GM23338 (cell line): ENCODE results near the gene MEF2D. TPM values are rescaled to one million over a fixed set of nuclear protein-coding genes. Genes with fewer than 3 reads are reported as not detected.

Source experiments
- ATAC-seq: fragments of 200-7000 bp; cut with Tn5 transposase; 3 replicates; pipeline ENCODE4 v1.9.1; 2020
- DNase-seq: peaks from one replicate; pipeline ENCODE4 v3.0.0-alpha.2; 2015; ENCODE audit warnings: low spot score
- H2AFZ ChIP-seq: fragments of 200-600 bp; sonication (generic); 2 replicates; pipeline ENCODE4 v1.8.0; 2016; ENCODE audit warnings: antibody characterized with exemption, mild to moderate bottlenecking, moderate library complexity
- H3F3A ChIP-seq: fragments of 200-600 bp; sonication (generic); replicated peaks from 2 replicates; pipeline ENCODE4 v1.8.0; 2017; ENCODE audit warnings: antibody characterized with exemption, mixed run types, low read depth
- H3K27ac ChIP-seq: fragments of 200-600 bp; sonication (generic); 2 replicates; pipeline ENCODE4 v1.6.1; 2016; ENCODE audit warnings: low read depth
- H3K27me3 ChIP-seq: fragments of 200-600 bp; sonication (generic); 2 replicates; pipeline ENCODE4 v1.8.0; 2016; ENCODE audit warnings: mild to moderate bottlenecking, mixed run types, moderate library complexity; ENCODE audit not compliant: insufficient read depth
- H3K36me3 ChIP-seq: fragments of 200-600 bp; sonication (generic); 2 replicates; pipeline ENCODE4 v1.8.0; 2016; ENCODE audit warnings: mild to moderate bottlenecking; ENCODE audit not compliant: insufficient read depth
- H3K4me1 ChIP-seq: fragments of 200-600 bp; sonication (generic); 2 replicates; pipeline ENCODE4 v1.8.0; 2016; ENCODE audit warnings: mild to moderate bottlenecking, moderate library complexity; ENCODE audit not compliant: insufficient read depth
- H3K4me2 ChIP-seq: fragments of 200-600 bp; sonication (generic); 2 replicates; pipeline ENCODE4 v1.7.1; 2017; ENCODE audit warnings: mixed run types
- H3K4me3 ChIP-seq: fragments of 200-600 bp; sonication (generic); 2 replicates; pipeline ENCODE4 v1.6.1; 2016; ENCODE audit warnings: mixed run types
- H3K79me2 ChIP-seq: fragments of 200-600 bp; sonication (generic); replicated peaks from 2 replicates; pipeline ENCODE4 v1.8.0; 2017; ENCODE audit warnings: mild to moderate bottlenecking; ENCODE audit not compliant: insufficient read depth
- H3K9me2 ChIP-seq: fragments of 200-600 bp; sonication (generic); 2 replicates; pipeline ENCODE4 v1.8.0; 2017; ENCODE audit not compliant: insufficient read depth
- H4K20me1 ChIP-seq: fragments of 200-600 bp; sonication (generic); replicated peaks from 2 replicates; pipeline ENCODE4 v1.8.0; 2017; ENCODE audit warnings: mild to moderate bottlenecking; ENCODE audit not compliant: insufficient read depth
- H3K27ac Mint-ChIP-seq: 2 replicates; pipeline ENCODE4 v1.8.0; 2020; ENCODE audit warnings: inconsistent platforms, mild to moderate bottlenecking, moderate library complexity, mixed read lengths
- H3K27me3 Mint-ChIP-seq: 3 replicates; pipeline ENCODE4 v1.8.0; 2022; ENCODE audit warnings: low read depth, mild to moderate bottlenecking, moderate library complexity, mixed read lengths, inconsistent platforms; ENCODE audit not compliant: insufficient read depth, poor library complexity
- H3K36me3 Mint-ChIP-seq: 3 replicates; pipeline ENCODE4 v1.8.0; 2021; ENCODE audit warnings: low read depth, mild to moderate bottlenecking, inconsistent platforms, moderate library complexity, mixed read lengths
- H3K4me1 Mint-ChIP-seq: 3 replicates; pipeline ENCODE4 v1.8.0; 2020; ENCODE audit warnings: mild to moderate bottlenecking, inconsistent platforms, mixed read lengths
- H3K4me3 Mint-ChIP-seq: 3 replicates; pipeline ENCODE4 v1.8.0; 2021; ENCODE audit warnings: moderate library complexity, mild to moderate bottlenecking, inconsistent platforms, mixed read lengths
- H3K9me3 Mint-ChIP-seq: 3 replicates; pipeline ENCODE4 v1.8.0; 2020; ENCODE audit warnings: moderate library complexity, mild to moderate bottlenecking, inconsistent platforms, mixed read lengths
- CREB1 ChIP-seq: fragments of 250-450 bp; sonication (Bioruptor Pico); IDR thresholded peaks from 2 replicates; pipeline ENCODE4 v1.5.0; 2020; ENCODE audit warnings: low read depth, mild to moderate bottlenecking, moderate library complexity
- CTCF ChIP-seq, 2 experiments: fragments of 200-600 bp in 1 of 2; sonication (generic) in 1 of 2; conservative IDR thresholded peaks; 2 replicates each; pipeline versions ENCODE4 v1.5.1 to v1.6.1; 2016 to 2017; ENCODE audit warnings: antibody characterized with exemption in 2 of 2, low read depth in 2 of 2, mild to moderate bottlenecking in 2 of 2, moderate library complexity in 1 of 2
- ETS1 ChIP-seq: IDR thresholded peaks from 2 replicates; pipeline ENCODE4 v1.6.1; 2016; ENCODE audit warnings: antibody characterized with exemption
- EZH2 ChIP-seq: fragments of 200-600 bp; sonication (generic); IDR thresholded peaks from one replicate; pipeline ENCODE4 v1.8.0; 2017; ENCODE audit warnings: antibody characterized with exemption, mild to moderate bottlenecking, low read depth; ENCODE audit not compliant: unreplicated experiment
- EZH2phosphoT487 ChIP-seq: fragments of 200-600 bp; sonication (generic); IDR thresholded peaks from one replicate; pipeline ENCODE4 v1.8.1; 2018; ENCODE audit warnings: antibody characterized with exemption; ENCODE audit not compliant: unreplicated experiment
- JUNB ChIP-seq: IDR thresholded peaks from one replicate; pipeline ENCODE4 v1.6.1; 2016; ENCODE audit warnings: antibody characterized with exemption; ENCODE audit not compliant: unreplicated experiment
- NANOG ChIP-seq: IDR thresholded peaks from 2 replicates; pipeline ENCODE4 v1.6.1; 2016; ENCODE audit warnings: antibody characterized with exemption, borderline replicate concordance
- POLR2AphosphoS5 ChIP-seq: IDR thresholded peaks from 2 replicates; pipeline ENCODE4 v1.6.1; 2016; ENCODE audit warnings: antibody characterized with exemption, low read depth
- STAT1 ChIP-seq: IDR thresholded peaks from one replicate; pipeline ENCODE4 v1.6.1; 2016; ENCODE audit warnings: antibody characterized with exemption; ENCODE audit not compliant: unreplicated experiment
- ZNF114 ChIP-seq: fragments of 250-450 bp; sonication (Bioruptor Pico); IDR thresholded peaks from 2 replicates; pipeline ENCODE4 v1.5.0; 2020; ENCODE audit warnings: mild to moderate bottlenecking, moderate library complexity
- ZNF331 ChIP-seq: fragments of 250-450 bp; sonication (Bioruptor Pico); IDR thresholded peaks from 2 replicates; pipeline ENCODE4 v1.5.0; 2020; ENCODE audit warnings: low read depth, mild to moderate bottlenecking, moderate library complexity
- ZNF462 ChIP-seq: fragments of 250-450 bp; sonication (Bioruptor Pico); IDR thresholded peaks from 2 replicates; pipeline ENCODE4 v1.5.0; 2020; ENCODE audit warnings: mild to moderate bottlenecking, moderate library complexity
- polyA plus RNA-seq: library from polyadenylated mRNA; unstranded; fragments of >200 nt; fragmentation: Nextera tagmentation; extraction: Ambion mirVana; gene quantifications from 2 replicates; pipeline ENCODE4 v1.2.1, GENCODE V29; 2016
- total RNA-seq: library from RNA; depleted of rRNA; stranded (reverse); fragments of >200 nt; shearing (Covaris generic); gene quantifications from 2 replicates; pipeline ENCODE4 v1.2.3, GENCODE V29; 2014
- TF ChIP-seq, protein P1 (sequence below): IDR thresholded peaks from one replicate; pipeline ENCODE4 v1.6.1; 2018; ENCODE audit warnings: antibody characterized with exemption; ENCODE audit not compliant: unreplicated experiment

The MEF2D gene
- total and polyA plus RNA-seq, 2 experiments from 2014 or later = 10.6 to 15.5 TPM

- no peak overlapping the region for H3K4me3 ChIP-seq
- Mint-ChIP-seq H3K36me3 (no peaks in the 10 kb centered on the region), H3K4me3 (no peak overlapping the region), H3K4me1 (peaks cover 41% of the 10 kb centered on the region), H3K9me3 (peaks cover 5% of the 10 kb centered on the region; the same call in 1 of the 3 replicates), H3K27ac (no peak overlapping the region), H3K27me3 (peaks cover 19% of the 10 kb centered on the region)
- H2AFZ ChIP-seq = peak overlapping the region; percentile 87
- ATAC-seq (no peak), DNase-seq (no peak)
- no peak for TF ChIP-seq STAT1
- no peak for TF ChIP-seq ZNF331
- no peak for TF ChIP-seq EZH2
- no peak for TF ChIP-seq JUNB
- TF ChIP-seq ZNF114 (CRISPR knock-in tag) = no peak
- TF ChIP-seq, protein P1, sequence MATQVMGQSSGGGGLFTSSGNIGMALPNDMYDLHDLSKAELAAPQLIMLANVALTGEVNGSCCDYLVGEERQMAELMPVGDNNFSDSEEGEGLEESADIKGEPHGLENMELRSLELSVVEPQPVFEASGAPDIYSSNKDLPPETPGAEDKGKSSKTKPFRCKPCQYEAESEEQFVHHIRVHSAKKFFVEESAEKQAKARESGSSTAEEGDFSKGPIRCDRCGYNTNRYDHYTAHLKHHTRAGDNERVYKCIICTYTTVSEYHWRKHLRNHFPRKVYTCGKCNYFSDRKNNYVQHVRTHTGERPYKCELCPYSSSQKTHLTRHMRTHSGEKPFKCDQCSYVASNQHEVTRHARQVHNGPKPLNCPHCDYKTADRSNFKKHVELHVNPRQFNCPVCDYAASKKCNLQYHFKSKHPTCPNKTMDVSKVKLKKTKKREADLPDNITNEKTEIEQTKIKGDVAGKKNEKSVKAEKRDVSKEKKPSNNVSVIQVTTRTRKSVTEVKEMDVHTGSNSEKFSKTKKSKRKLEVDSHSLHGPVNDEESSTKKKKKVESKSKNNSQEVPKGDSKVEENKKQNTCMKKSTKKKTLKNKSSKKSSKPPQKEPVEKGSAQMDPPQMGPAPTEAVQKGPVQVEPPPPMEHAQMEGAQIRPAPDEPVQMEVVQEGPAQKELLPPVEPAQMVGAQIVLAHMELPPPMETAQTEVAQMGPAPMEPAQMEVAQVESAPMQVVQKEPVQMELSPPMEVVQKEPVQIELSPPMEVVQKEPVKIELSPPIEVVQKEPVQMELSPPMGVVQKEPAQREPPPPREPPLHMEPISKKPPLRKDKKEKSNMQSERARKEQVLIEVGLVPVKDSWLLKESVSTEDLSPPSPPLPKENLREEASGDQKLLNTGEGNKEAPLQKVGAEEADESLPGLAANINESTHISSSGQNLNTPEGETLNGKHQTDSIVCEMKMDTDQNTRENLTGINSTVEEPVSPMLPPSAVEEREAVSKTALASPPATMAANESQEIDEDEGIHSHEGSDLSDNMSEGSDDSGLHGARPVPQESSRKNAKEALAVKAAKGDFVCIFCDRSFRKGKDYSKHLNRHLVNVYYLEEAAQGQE = no peak
- no peak for TF ChIP-seq NANOG
- TF ChIP-seq CTCF (conservative IDR thresholded peaks at IDR 0.05; ENCODE audit: low read depth in 2 of 2) = no peak
- TF ChIP-seq EZH2phosphoT487 = no peak
- TF ChIP-seq CREB1 (CRISPR knock-in tag) = no peak
- no peak for TF ChIP-seq POLR2AphosphoS5
- TF ChIP-seq ETS1 = no peak
- no peak for TF ChIP-seq ZNF462 (CRISPR knock-in tag)
- peaks cover 12% of the 10 kb centered on the region for H3K4me1 ChIP-seq
- H3K36me3 ChIP-seq = no peaks in the 10 kb centered on the region
- H3F3A ChIP-seq = no peaks in the 10 kb centered on the region
- H3K9me2 ChIP-seq = no peaks in the 10 kb centered on the region
- H3K4me2 ChIP-seq = no peak overlapping the region
- H3K79me2 ChIP-seq = no peaks in the 10 kb centered on the region
- no peaks in the 10 kb centered on the region for H3K27me3 ChIP-seq
- H3K27ac ChIP-seq = no peak overlapping the region
- no peaks in the 10 kb centered on the region for H4K20me1 ChIP-seq
Observed at GRCh38 chr1:156508205-156508954, 7.8 kb upstream of the MEF2D start.
